ENCODE measurements around the gene KAT6B. TPM values are rescaled to one million over a fixed set of nuclear protein-coding genes. Genes with fewer than 3 reads are reported as not detected.

The KAT6B gene
- total RNA-seq, 2 experiments from 2014 or later, result 22.8 to 24.8 TPM

- CTCF ChIA-PET, result no interaction called here
These were observed 111.0 kb downstream of the KAT6B start for GRCh38 chr10:74937266-74937856.

GRCh38 chr10:74944205-74944604, 117.8 kb downstream of the KAT6B start:
- ChIA-PET POLR2A (interaction anchor here (0.8 to 1.1 kb wide), 2 partner anchors 16 to 120 kb away, joined by 3 read pairs; no protein-coding TSS in a partner anchor), CTCF (no interaction called here)
- Mint-ChIP-seq H3K36me3 (ENCODE audit: low read depth) (peaks cover 1% of the 10 kb centered on the region), H3K9me3 (no peaks in the 10 kb centered on the region), H3K27ac (no peak overlapping the region), H3K4me3 (no peak overlapping the region), H3K27me3 (no peaks in the 10 kb centered on the region), H3K4me1 (ENCODE audit: low read depth) (peaks cover 22% of the 10 kb centered on the region)
- DNase-seq (no peak), ATAC-seq (no peak)
- TF ChIP-seq CTCF (IDR thresholded peaks at IDR 0.05), result no peak
- intact Hi-C loops (cut with micrococcal nuclease), result no loop called here

More at GRCh38 chr10:74937266-74937856, 111.0 kb downstream of the KAT6B start:
- H3K36me3 Mint-ChIP-seq (ENCODE audit: low read depth), result peaks cover 4% of the 10 kb centered on the region
- ATAC-seq (no peak), DNase-seq (no peak)
- peaks cover 23% of the 10 kb centered on the region for H3K4me1 Mint-ChIP-seq (ENCODE audit: low read depth)
- no peaks in the 10 kb centered on the region for H3K9me3 Mint-ChIP-seq
- no peak overlapping the region for H3K4me3 Mint-ChIP-seq
- POLR2A ChIA-PET, result no interaction called here
- no peaks in the 10 kb centered on the region for H3K27me3 Mint-ChIP-seq
- intact Hi-C loops (cut with micrococcal nuclease), result no loop called here
- no peak for TF ChIP-seq CTCF (IDR thresholded peaks at IDR 0.05)
- H3K27ac Mint-ChIP-seq, result no peak overlapping the region

GRCh38 chr10:74947781-74948401, 121.5 kb downstream of the KAT6B start:
- intact Hi-C loops (cut with micrococcal nuclease), result no loop called here
- ATAC-seq (no peak), DNase-seq (no peak)
- ChIA-PET POLR2A (interaction anchor here (1.1 to 1.4 kb wide), 2 partner anchors 52 to 287 kb away, joined by 3 to 4 read pairs; partner anchors contain the start of gene COMTD1), CTCF (interaction anchor here (0.8 to 1.1 kb wide), 2 partner anchors 24 to 72 kb away, joined by 3 read pairs; no protein-coding TSS in a partner anchor)
- Mint-ChIP-seq H3K9me3 (no peaks in the 10 kb centered on the region), H3K36me3 (ENCODE audit: low read depth) (peaks cover 2% of the 10 kb centered on the region), H3K4me1 (ENCODE audit: low read depth) (peaks cover 33% of the 10 kb centered on the region), H3K27me3 (no peaks in the 10 kb centered on the region), H3K27ac (no peak overlapping the region), H3K4me3 (no peak overlapping the region)
- TF ChIP-seq CTCF (IDR thresholded peaks at IDR 0.05), result no peak

GRCh38 chr10:74949034-74949832, 122.8 kb downstream of the KAT6B start:
- TF ChIP-seq CTCF (IDR thresholded peaks at IDR 0.05), result no peak
- Mint-ChIP-seq H3K4me3 (peak overlapping the region; percentile 11), H3K27ac (no peak overlapping the region), H3K9me3 (no peaks in the 10 kb centered on the region), H3K36me3 (ENCODE audit: low read depth) (peaks cover 2% of the 10 kb centered on the region), H3K27me3 (no peaks in the 10 kb centered on the region), H3K4me1 (ENCODE audit: low read depth) (peaks cover 42% of the 10 kb centered on the region)
- ATAC-seq (peak; percentile 73), DNase-seq (no peak)
- intact Hi-C loops (cut with micrococcal nuclease), result no loop called here
- CTCF ChIA-PET, result no interaction called here
- POLR2A ChIA-PET, result interaction anchor here (0.5 kb wide), 1 partner anchor 36 kb away, joined by 3 read pairs; no protein-coding TSS in a partner anchor

Measured in activated CD8-positive, alpha-beta T cell treated with anti-CD3 and anti-CD28 coated beads for 36 hours (primary cell).